Heart left ventricle (tissue), 16 donors: ENCODE results near the gene MARCHF3. TPM values are rescaled to one million over a fixed set of nuclear protein-coding genes. Genes with fewer than 3 reads are reported as not detected.

Source experiments
- ATAC-seq, 4 donors: fragments of 200-7000 bp; cut with Tn5 transposase; one replicate each; pipeline ENCODE4 v1.9.1; 2020 to 2022; ENCODE audit warnings: moderate library complexity in 4 of 4, mild to moderate bottlenecking in 3 of 4, moderate number of reproducible peaks in 1 of 4
- DNase-seq, 5 donors: peaks; one replicate each; pipeline ENCODE4 v3.0.0-alpha.2; 2020
- H3K27ac ChIP-seq, 12 donors: fragments of 200-600 bp; sonication (generic) in 4 of 12; one replicate each; pipeline versions ENCODE4 v1.5.0 to v1.8.0; 2016 to 2022; ENCODE audit warnings: mild to moderate bottlenecking in 2 of 12
- H3K27me3 ChIP-seq, 9 donors: fragments of 200-600 bp; sonication (generic) in 2 of 9; one replicate each; pipeline versions ENCODE4 v1.5.1 to v1.8.0; 2016 to 2022; ENCODE audit warnings: mild to moderate bottlenecking in 3 of 9
- H3K36me3 ChIP-seq, 9 donors: fragments of 200-600 bp; sonication (generic) in 2 of 9; one replicate each; pipeline versions ENCODE4 v1.5.0 to v1.8.0; 2018 to 2022; ENCODE audit warnings: mild to moderate bottlenecking in 2 of 9
- H3K4me1 ChIP-seq, 12 donors: fragments of 200-600 bp; sonication (generic) in 4 of 12; one replicate each; pipeline versions ENCODE4 v1.5.0 to v1.8.0; 2016 to 2022; ENCODE audit warnings: mild to moderate bottlenecking in 3 of 12
- H3K4me3 ChIP-seq, 12 donors: fragments of 200-600 bp; sonication (generic) in 4 of 12; one replicate each; pipeline versions ENCODE4 v1.5.0 to v1.8.0; 2017 to 2022; ENCODE audit warnings: mild to moderate bottlenecking in 9 of 12, moderate library complexity in 4 of 12
- H3K9me3 ChIP-seq, 12 donors: fragments of 200-600 bp; sonication (generic) in 4 of 12; one replicate each; pipeline versions ENCODE4 v1.5.0 to v1.8.0; 2016 to 2022; ENCODE audit warnings: mild to moderate bottlenecking in 1 of 12
- CTCF ChIP-seq, 12 donors: fragments of 200-600 bp; sonication (generic) in 4 of 12; IDR thresholded peaks; one replicate each; pipeline versions ENCODE4 v1.5.0 to v1.8.0; 2018 to 2022; ENCODE audit warnings: antibody characterized with exemption in 12 of 12, mild to moderate bottlenecking in 5 of 12
- POLR2A ChIP-seq, 2 donors: fragments of 450-650 bp; IDR thresholded peaks; one replicate each; pipeline ENCODE4 v1.6.1; 2017; ENCODE audit warnings: antibody characterized with exemption in 2 of 2, mild to moderate bottlenecking in 2 of 2, moderate library complexity in 2 of 2
- WGBS, 4 donors: extraction: QIAGEN DNeasy Blood & Tissue Kit in 2 of 4; methylation state at CpG; one replicate each; pipeline versions ENCODE4 v1.1.5 to v1.1.7; 2013 to 2018; 5-methylcytosine and 5-hydroxymethylcytosine counted together
- intact Hi-C, 10 donors: fragments of 100-400 bp; cut with DNase I; formaldehyde crosslinking; loops; one replicate each; pipeline versions ENCODE4 v1.11.1 to v1.14.2; 2022
- polyA plus RNA-seq, 2 donors: library from polyadenylated mRNA; stranded (reverse); fragments of 200-250 nt; gene quantifications; one replicate each; pipeline ENCODE4 v1.2.3, GENCODE V29; 2013
- total RNA-seq, 9 donors: library from RNA; depleted of rRNA in 2 of 9; stranded (reverse); fragments of >200 nt in 2 of 9; fragmentation: NEBNext Ultra II Directional in 3 of 9; extraction: Animal tissue kit (Norgen Biotek cat#: 25700) in 3 of 9; gene quantifications; one replicate each; pipeline versions ENCODE4 v1.1.0 to v1.2.4, GENCODE V29; 2016 to 2023
- donor health status: ischemic (EF 13 %, LVEDD 7.1; RV severe dilation, severe dysfunction).
- donor health status: healthy with polysubstance abuse.
- donor health status: DM: no; HTN: yes; CAD: no.
- donor health status: DM: no; HTN: no; CAD: no.
- donor health status: ischemic (EF 25% LVEDD 6.9; RV normal size, moderate dysfunction).
- donor health status: ischemic (EF 25% LVEDD 5.7; RV mildly dilated, moderate dysfunction).
- donor health status: healthy.
- donor health status: DM: yes; HTN: yes; CAD: no.
- donor health status: ischemic (EF 35%, LVEDD 5.7; RV mildly dilated, moderate dysfunction).
- donor health status: nonischemic (EF 11% LVEDD 7.7; RV severe dilation, severe dysfunction).
- donor health status: DM: yes; HTN: yes; CAD: no.
- donor health status: PGD.
- donor health status: ischemic (EF 29% LVEDD 5.4; RV normal size, mild dysfunction).
- donor health status: nonischemic (EF 23%, LVEDD 6.1; RV moderate dilation, normal function).

Gene MARCHF3
- total and polyA plus RNA-seq, 11 donors = 9.9 to 113 (median 38.0) TPM

- TF ChIP-seq CTCF (IDR thresholded peaks at IDR 0.05) (no peak), POLR2A (IDR thresholded peaks at IDR 0.05) (no peak)
- 83 to 87% (median 87%) methylated on average over 11 of the region's 11 CpGs for WGBS, 4 donors
- H3K9me3 ChIP-seq = no peaks in the 10 kb centered on the region
- no peak for ATAC-seq
- H3K36me3 ChIP-seq = peaks cover 0 to 16% (median 0%) of the 10 kb centered on the region in 9 donors
- H3K27me3 ChIP-seq = no peaks in the 10 kb centered on the region
- peaks cover 0 to 18% (median 2%) of the 10 kb centered on the region in 12 donors for H3K4me1 ChIP-seq
- intact Hi-C loops = no loop called here
- H3K27ac ChIP-seq = no peak overlapping the region
- no peak overlapping the region for H3K4me3 ChIP-seq
- DNase-seq = no peak
These were observed 157.6 kb downstream of the MARCHF3 start for GRCh38 chr5:126872561-126873354.

- intact Hi-C loops = no loop called here
- DNase-seq (no peak), ATAC-seq (no peak)
- no peak for TF ChIP-seq POLR2A (IDR thresholded peaks at IDR 0.05)
- no peaks in the 10 kb centered on the region for H3K9me3 ChIP-seq
- peaks cover 0 to 15% (median 0%) of the 10 kb centered on the region in 9 donors for H3K36me3 ChIP-seq
- H3K4me3 ChIP-seq = no peak overlapping the region
- H3K4me1 ChIP-seq = peaks cover 0 to 27% (median 5%) of the 10 kb centered on the region in 12 donors
- H3K27ac ChIP-seq = no peak overlapping the region
- no peaks in the 10 kb centered on the region for H3K27me3 ChIP-seq
- WGBS, 4 donors = 95 to 98% (median 97%) methylated on average over 6 of the region's 6 CpGs
These were observed 158.9 kb downstream of the MARCHF3 start for GRCh38 chr5:126871441-126871840.

GRCh38 chr5:126869005-126869451 is 161.3 kb downstream of the MARCHF3 start:
- DNase-seq (peak in 4 of 5 donors; percentile 40 to 70 (median 48)), ATAC-seq (peak in 3 of 4 donors; percentile 67 to 83 (median 78))
- TF ChIP-seq CTCF (IDR thresholded peaks at IDR 0.05) (no peak), POLR2A (IDR thresholded peaks at IDR 0.05) (no peak)
- 35 to 43% (median 37%) methylated on average over 21 to 22 of the region's 22 CpGs for WGBS, 4 donors
- Histone ChIP-seq H3K9me3 (no peaks in the 10 kb centered on the region), H3K27me3 (no peaks in the 10 kb centered on the region), H3K4me1 (peaks cover 0 to 27% (median 5%) of the 10 kb centered on the region in 12 donors), H3K4me3 (peak overlapping the region in 7 of 12 donors; percentile 10 to 35 (median 22)), H3K36me3 (peaks cover 0 to 15% (median 0%) of the 10 kb centered on the region in 9 donors), H3K27ac (no peak overlapping the region)
- intact Hi-C loops = loop anchor here in 1 of 10 donors (2.0 kb wide), 1 partner anchor 162 kb away; the partner anchor contains the start of gene MARCHF3

- H3K27ac ChIP-seq = no peak overlapping the region
- DNase-seq (no peak), ATAC-seq (peak in 1 of 4 donors; percentile 7)
- H3K4me3 ChIP-seq = peak overlapping the region in 5 of 12 donors; percentile 10 to 35 (median 19)
- H3K9me3 ChIP-seq = no peaks in the 10 kb centered on the region
- no peak for TF ChIP-seq CTCF (IDR thresholded peaks at IDR 0.05)
- no peak for TF ChIP-seq POLR2A (IDR thresholded peaks at IDR 0.05)
- intact Hi-C loops = loop anchor here in 1 of 10 donors (2.0 kb wide), 1 partner anchor 162 kb away; the partner anchor contains the start of gene MARCHF3
- peaks cover 0 to 27% (median 5%) of the 10 kb centered on the region in 12 donors for H3K4me1 ChIP-seq
- H3K36me3 ChIP-seq = peaks cover 0 to 15% (median 0%) of the 10 kb centered on the region in 9 donors
- WGBS, 4 donors = 70 to 71% (median 71%) methylated on average over 10 to 11 of the region's 11 CpGs
- H3K27me3 ChIP-seq = no peaks in the 10 kb centered on the region
These were observed 161.9 kb downstream of the MARCHF3 start for GRCh38 chr5:126868338-126869004.
